Ascending aorta (tissue), 2 donors: ENCODE data around the gene ADAMTS7. TPM values are rescaled to one million over a fixed set of nuclear protein-coding genes. Genes with fewer than 3 reads are reported as not detected.
A peak's percentile ranks its signal among the peaks of the same experiment; 100 is the strongest.
"Not testable (repeated sequence)": the region's sequence is repeated elsewhere in the genome, so short reads cannot be mapped to it uniquely, and the experiment has no call there.

Experiments used
- DNase-seq, 2 donors: peaks; one replicate each; pipeline ENCODE4 v3.0.0-alpha.2; 2019; ENCODE audit warnings: low spot score in 2 of 2
- H3K27ac ChIP-seq, 2 donors: fragments of 200-600 bp; sonication (generic); one replicate each; pipeline ENCODE4 v1.5.1; 2016 to 2017; ENCODE audit warnings: mild to moderate bottlenecking in 1 of 2
- H3K27me3 ChIP-seq: fragments of 200-600 bp; sonication (generic); one replicate; pipeline ENCODE4 v1.5.1; 2017
- H3K36me3 ChIP-seq, 2 donors: fragments of 200-600 bp; sonication (generic); one replicate each; pipeline ENCODE4 v1.5.1; 2016
- H3K4me1 ChIP-seq, 2 donors: fragments of 200-600 bp; sonication (generic); one replicate each; pipeline ENCODE4 v1.5.1; 2016 to 2017; ENCODE audit warnings: mild to moderate bottlenecking in 1 of 2
- H3K4me3 ChIP-seq, 2 donors: fragments of 200-600 bp; sonication (generic); one replicate each; pipeline ENCODE4 v1.5.1; 2016 to 2017; ENCODE audit warnings: mild to moderate bottlenecking in 1 of 2
- H3K9me3 ChIP-seq, 2 donors: fragments of 200-600 bp; sonication (generic); one replicate each; pipeline ENCODE4 v1.5.1; 2016
- intact Hi-C: fragments of 100-400 bp; cut with DNase I; formaldehyde crosslinking; loops from one replicate; pipeline ENCODE4 v1.15.1; 2023
- total RNA-seq: library from RNA; depleted of rRNA; stranded (reverse); fragments of >200 nt; gene quantifications from one replicate; pipeline ENCODE4 v1.1.0, GENCODE V29; 2016
- TF ChIP-seq, protein P1 (sequence below), 3 experiments: fragments of 200-600 bp in 2 of 3; fragments of 450-650 bp in 1 of 3; sonication (generic) in 2 of 3; IDR thresholded peaks; one replicate each; pipeline ENCODE4 v1.5.1; 2016 to 2019; ENCODE audit warnings: antibody characterized with exemption in 3 of 3, mild to moderate bottlenecking in 1 of 3, moderate library complexity in 1 of 3

The ADAMTS7 gene
- total RNA-seq, 1 donor from 2014 or later: 33.3 TPM

DNA sequence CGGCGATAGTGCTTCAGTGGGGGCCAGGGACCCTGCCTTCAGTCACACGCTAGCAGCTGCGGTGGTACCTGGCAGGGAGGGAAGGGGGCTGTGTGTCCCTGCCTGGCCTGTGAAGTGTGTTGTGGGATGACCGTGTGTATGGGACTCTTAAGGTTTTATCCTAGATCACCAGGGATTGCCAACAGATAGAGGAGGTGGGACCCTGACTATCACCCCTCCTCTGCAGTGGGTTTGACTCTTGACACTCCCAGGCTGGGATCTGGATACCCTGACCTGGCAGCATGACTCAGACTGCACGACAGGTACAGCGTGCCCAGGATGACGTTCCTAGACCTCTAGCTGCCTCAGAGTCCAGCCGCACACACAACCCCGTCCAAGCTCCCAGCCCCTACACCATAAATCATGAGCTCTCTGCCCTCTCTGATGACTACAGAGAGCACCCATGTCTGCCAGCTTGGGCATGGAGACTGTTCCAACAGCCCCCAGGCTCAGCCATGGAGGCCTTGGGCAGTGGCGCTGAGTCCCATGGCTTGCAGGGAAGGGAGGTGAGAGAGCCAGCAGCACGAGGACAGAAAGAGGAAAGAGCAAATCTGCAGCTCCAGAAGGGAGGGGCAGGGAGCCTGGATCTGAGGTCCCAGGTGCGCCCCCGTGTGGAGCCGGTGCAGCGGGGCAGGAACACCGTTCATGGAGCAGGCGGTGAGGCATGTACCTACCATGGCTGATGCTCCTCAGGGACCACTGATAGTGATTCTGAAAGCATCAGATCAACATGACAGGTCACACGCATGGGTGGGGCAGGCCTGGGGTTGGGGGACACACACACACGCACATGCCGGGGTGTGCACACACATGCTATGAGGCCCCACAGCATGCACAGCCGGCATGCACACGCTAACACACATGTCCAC is 71.0 kb downstream of the ADAMTS7 start:
- no peaks in the 10 kb centered on the region for H3K36me3 ChIP-seq
- no peak overlapping the region for H3K4me3 ChIP-seq
- TF ChIP-seq, protein P1, sequence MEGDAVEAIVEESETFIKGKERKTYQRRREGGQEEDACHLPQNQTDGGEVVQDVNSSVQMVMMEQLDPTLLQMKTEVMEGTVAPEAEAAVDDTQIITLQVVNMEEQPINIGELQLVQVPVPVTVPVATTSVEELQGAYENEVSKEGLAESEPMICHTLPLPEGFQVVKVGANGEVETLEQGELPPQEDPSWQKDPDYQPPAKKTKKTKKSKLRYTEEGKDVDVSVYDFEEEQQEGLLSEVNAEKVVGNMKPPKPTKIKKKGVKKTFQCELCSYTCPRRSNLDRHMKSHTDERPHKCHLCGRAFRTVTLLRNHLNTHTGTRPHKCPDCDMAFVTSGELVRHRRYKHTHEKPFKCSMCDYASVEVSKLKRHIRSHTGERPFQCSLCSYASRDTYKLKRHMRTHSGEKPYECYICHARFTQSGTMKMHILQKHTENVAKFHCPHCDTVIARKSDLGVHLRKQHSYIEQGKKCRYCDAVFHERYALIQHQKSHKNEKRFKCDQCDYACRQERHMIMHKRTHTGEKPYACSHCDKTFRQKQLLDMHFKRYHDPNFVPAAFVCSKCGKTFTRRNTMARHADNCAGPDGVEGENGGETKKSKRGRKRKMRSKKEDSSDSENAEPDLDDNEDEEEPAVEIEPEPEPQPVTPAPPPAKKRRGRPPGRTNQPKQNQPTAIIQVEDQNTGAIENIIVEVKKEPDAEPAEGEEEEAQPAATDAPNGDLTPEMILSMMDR (IDR thresholded peaks at IDR 0.05): peak in 1 of 3 experiments; percentile 20
- no peaks in the 10 kb centered on the region for H3K4me1 ChIP-seq
- peak in 1 of 2 donors; percentile 48 for DNase-seq
- intact Hi-C loops: no loop called here
- no peak overlapping the region for H3K27ac ChIP-seq
- no peaks in the 10 kb centered on the region for H3K27me3 ChIP-seq
- no peaks in the 10 kb centered on the region for H3K9me3 ChIP-seq

DNA sequence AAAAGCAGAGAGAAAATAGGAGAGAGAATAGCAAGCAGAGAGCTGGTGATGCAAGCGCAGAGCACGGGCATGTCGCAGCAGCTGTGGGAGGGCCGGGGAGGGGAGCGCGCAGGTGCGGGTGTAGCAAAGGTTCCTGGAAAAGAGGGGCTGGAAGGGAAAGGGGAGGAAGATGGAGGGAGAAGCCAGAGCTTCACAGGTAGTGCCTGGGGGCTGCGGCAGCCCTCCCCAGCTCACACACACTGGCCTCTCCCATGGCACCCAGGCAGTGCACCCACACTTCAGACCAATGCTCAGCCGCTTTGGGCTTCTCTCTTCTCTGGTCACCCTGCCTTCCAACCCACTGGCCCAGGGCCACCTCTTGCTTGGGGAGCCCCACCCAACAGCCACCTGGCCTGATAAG is 72.1 kb downstream of the ADAMTS7 start:
- no peak overlapping the region for H3K27ac ChIP-seq
- no peaks in the 10 kb centered on the region for H3K4me1 ChIP-seq
- TF ChIP-seq, protein P1 (IDR thresholded peaks at IDR 0.05): no peak
- DNase-seq: no peak
- H3K27me3 ChIP-seq: no peaks in the 10 kb centered on the region
- no peaks in the 10 kb centered on the region for H3K36me3 ChIP-seq
- no peaks in the 10 kb centered on the region for H3K9me3 ChIP-seq
- H3K4me3 ChIP-seq: no peak overlapping the region
- intact Hi-C loops: no loop called here

DNA sequence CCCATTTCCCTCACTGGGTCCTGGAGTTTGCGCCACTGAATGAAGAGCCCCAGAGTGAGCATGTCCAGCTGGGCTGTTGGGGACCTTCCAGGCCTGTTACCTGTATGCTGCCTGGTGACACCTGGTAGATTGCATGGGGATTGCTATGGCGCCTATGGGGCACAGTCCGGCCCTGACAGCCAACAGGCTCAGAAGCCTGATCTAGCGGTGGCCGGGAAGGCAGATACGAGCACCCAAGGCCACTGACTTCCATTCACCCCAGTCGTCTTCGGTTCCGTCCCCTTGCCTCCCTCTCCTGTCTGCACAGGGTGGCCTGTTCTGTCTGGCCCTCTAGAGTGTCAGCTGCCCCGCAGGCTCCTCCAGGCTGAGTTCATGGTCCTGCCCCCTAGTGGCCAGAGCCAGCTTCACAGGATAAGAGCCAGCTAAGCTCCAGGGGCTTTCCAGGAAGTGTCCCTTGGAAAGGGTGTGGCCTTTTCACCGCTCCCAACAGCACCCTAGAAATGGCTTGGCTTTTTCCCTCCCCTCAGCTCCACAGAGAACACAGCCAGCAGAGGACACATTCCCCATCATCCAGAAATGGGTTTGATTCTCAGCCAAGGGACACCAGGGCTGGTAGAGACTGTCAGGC is 73.2 kb downstream of the ADAMTS7 start:
- DNase-seq, H3K27ac ChIP-seq, intact Hi-C loops, H3K9me3 ChIP-seq, H3K4me3 ChIP-seq, H3K4me1 ChIP-seq, H3K36me3 ChIP-seq, H3K27me3 ChIP-seq: not testable (repeated sequence)
- TF ChIP-seq, protein P1 (IDR thresholded peaks at IDR 0.05): peak; percentile 6 to 48 (median 31)

DNA sequence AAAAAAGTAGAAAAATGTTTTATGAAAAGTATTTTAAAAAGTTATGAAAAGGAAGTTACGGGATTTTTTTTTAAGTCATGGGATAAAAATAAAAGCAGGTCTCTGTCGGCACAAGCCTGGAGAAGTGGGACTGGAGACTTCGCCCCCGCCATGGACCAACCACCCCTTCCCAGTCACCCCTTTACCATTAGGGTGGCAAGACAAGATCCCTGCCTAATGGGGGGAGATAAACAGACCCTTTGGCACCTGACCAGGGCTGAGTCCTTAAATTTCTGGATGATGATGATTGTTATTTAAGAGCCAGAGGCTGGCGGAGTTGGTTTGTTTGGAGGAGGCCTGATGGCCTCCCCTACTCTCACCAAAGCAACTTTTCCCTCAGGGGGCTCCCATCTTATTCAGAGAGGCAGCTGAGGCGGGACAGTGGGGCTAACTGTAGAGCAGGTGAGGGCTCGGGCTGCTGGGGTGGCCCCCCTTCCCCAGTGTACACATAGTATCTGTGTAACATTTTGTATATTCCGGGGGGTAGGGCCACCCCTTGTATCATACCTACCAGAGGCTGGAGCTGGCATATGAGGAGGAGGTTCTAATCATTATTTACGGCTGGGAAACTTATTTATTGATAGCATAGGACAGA is 74.0 kb downstream of the ADAMTS7 start:
- DNase-seq: no peak
- Histone ChIP-seq H3K27ac (no peak overlapping the region), H3K9me3 (no peaks in the 10 kb centered on the region), H3K36me3 (no peaks in the 10 kb centered on the region), H3K4me3 (no peak overlapping the region), H3K4me1 (no peaks in the 10 kb centered on the region), H3K27me3 (no peaks in the 10 kb centered on the region)
- intact Hi-C loops: no loop called here
- TF ChIP-seq, protein P1 (IDR thresholded peaks at IDR 0.05): no peak

DNA sequence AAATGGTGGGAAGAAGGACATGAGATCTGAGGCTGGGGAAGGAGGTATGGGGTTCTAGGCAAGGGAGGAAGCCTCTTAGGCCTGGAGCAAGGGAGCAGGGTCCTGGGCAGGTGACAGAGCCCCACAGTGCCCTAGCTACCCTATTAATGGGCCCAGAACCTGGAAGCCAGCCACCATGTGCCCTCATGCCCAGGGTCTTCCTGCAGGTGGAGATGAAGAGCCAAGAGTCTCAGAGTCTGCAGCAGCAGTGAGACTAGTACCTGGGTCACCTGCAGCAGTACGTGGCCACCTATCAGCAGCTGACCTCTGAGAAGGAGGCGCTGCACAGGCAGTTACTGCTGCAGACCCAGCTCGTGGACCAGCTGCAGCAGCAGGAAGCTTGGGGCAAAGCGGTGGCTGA is 75.0 kb downstream of the ADAMTS7 start:
- DNase-seq, H3K9me3 ChIP-seq, H3K4me1 ChIP-seq, H3K36me3 ChIP-seq, H3K4me3 ChIP-seq, H3K27me3 ChIP-seq, H3K27ac ChIP-seq, intact Hi-C loops: not testable (repeated sequence)
